ENCODE data around the gene FXYD6. TPM values are rescaled to one million over a fixed set of nuclear protein-coding genes. Genes with fewer than 3 reads are reported as not detected.

FXYD6 gene
- total and polyA plus RNA-seq, 2 of the 8 experiments (the other 6 are each of a cell fraction or from before 2014, with no cell fraction given): 44.6 to 117 TPM

- no peak for TF ChIP-seq CHD7 (IDR thresholded peaks at IDR 0.05; ENCODE audit: insufficient replicate concordance, low read length)
- no peak for TF ChIP-seq KDM4A (IDR thresholded peaks at IDR 0.05; ENCODE audit: low read depth, low read length, severe bottlenecking)
- TF ChIP-seq YY1 (IDR thresholded peaks at IDR 0.05; ENCODE audit: low read depth, low read length): no peak
- no peak for TF ChIP-seq CBX5 (IDR thresholded peaks at IDR 0.05; ENCODE audit: low read depth, low read length)
- TF ChIP-seq EP300 (IDR thresholded peaks at IDR 0.05; ENCODE audit: borderline replicate concordance in 1 of 2, low read depth in 2 of 2, low read length in 2 of 2): no peak
- TF ChIP-seq SIRT6 (IDR thresholded peaks at IDR 0.05; ENCODE audit: low read length): no peak
- no peak for TF ChIP-seq SP1 (IDR thresholded peaks at IDR 0.05; ENCODE audit: low read depth, low read length)
- no peak for TF ChIP-seq USF2 (IDR thresholded peaks at IDR 0.05; ENCODE audit: low read length)
These were observed 8.4 kb downstream of the FXYD6 start (continued) for GRCh38 chr11:117868088-117868487.
